Measurements from ENCODE around the gene BEAN1.
"Not testable (repeated sequence)": the region's sequence is repeated elsewhere in the genome, so short reads cannot be mapped to it uniquely, and the experiment has no call there.

Gene BEAN1

GRCh38 chr16:66442502-66443268, 15.6 kb downstream of the BEAN1 start:
- no peak for DNase-seq

- no peak for DNase-seq
Observed at GRCh38 chr16:66443269-66443652, 16.2 kb downstream of the BEAN1 start.

- no peak for DNase-seq
Observed at GRCh38 chr16:66444049-66444481, 17.0 kb downstream of the BEAN1 start.

GRCh38 chr16:66446737-66447136, 19.6 kb downstream of the BEAN1 start:
- no peak for DNase-seq

GRCh38 chr16:66447491-66447890, 20.4 kb downstream of the BEAN1 start:
- no peak for DNase-seq

GRCh38 chr16:66451548-66451947, 24.5 kb downstream of the BEAN1 start:
- DNase-seq: no peak

GRCh38 chr16:66453230-66453629, 26.1 kb downstream of the BEAN1 start:
- not testable (repeated sequence) for DNase-seq

GRCh38 chr16:66454751-66455150, 27.7 kb downstream of the BEAN1 start:
- no peak for DNase-seq

- no peak for DNase-seq
Observed at GRCh38 chr16:66455970-66456369, 28.9 kb downstream of the BEAN1 start.

- DNase-seq: no peak
Observed at GRCh38 chr16:66457888-66458287, 30.8 kb downstream of the BEAN1 start.

- DNase-seq: no peak
Observed at GRCh38 chr16:66458292-66458691, 31.2 kb downstream of the BEAN1 start.

- no peak for DNase-seq
Observed at GRCh38 chr16:66458853-66459252, 31.8 kb downstream of the BEAN1 start.

- no peak for DNase-seq
Observed at GRCh38 chr16:66459878-66460277, 32.8 kb downstream of the BEAN1 start.

- no peak for DNase-seq
Observed at GRCh38 chr16:66460703-66461102, 33.6 kb downstream of the BEAN1 start.

GRCh38 chr16:66462912-66463311, 35.8 kb downstream of the BEAN1 start:
- no peak for DNase-seq

- not testable (repeated sequence) for DNase-seq
Observed at GRCh38 chr16:66465946-66466345, 38.9 kb downstream of the BEAN1 start.

- DNase-seq: not testable (repeated sequence)
Observed at GRCh38 chr16:66466636-66467035, 39.5 kb downstream of the BEAN1 start.

GRCh38 chr16:66467611-66468010, 40.5 kb downstream of the BEAN1 start:
- DNase-seq: no peak

GRCh38 chr16:66468321-66468965, 41.3 kb downstream of the BEAN1 start:
- DNase-seq: no peak

GRCh38 chr16:66469291-66469946, 42.3 kb downstream of the BEAN1 start:
- DNase-seq: no peak

GRCh38 chr16:66469947-66470546, 43.0 kb downstream of the BEAN1 start:
- no peak for DNase-seq

GRCh38 chr16:66470556-66470955, 43.5 kb downstream of the BEAN1 start:
- DNase-seq: no peak

- no peak for DNase-seq
Observed at GRCh38 chr16:66471264-66471663, 44.2 kb downstream of the BEAN1 start.
